K562 (cell line): ENCODE data around the gene RFPL1. TPM values are rescaled to one million over a fixed set of nuclear protein-coding genes. Genes with fewer than 3 reads are reported as not detected.

Experiments
- FOS ChIP-seq: IDR thresholded peaks from 3 replicates; pipeline ENCODE4 v1.6.1; 2011; ENCODE audit not compliant: insufficient read length; ENCODE audit errors: extremely low read depth
- MNT ChIP-seq, 2 experiments: fragments of 450-650 bp; conservative IDR thresholded peaks; 2 replicates each; pipeline ENCODE4 v1.6.1; 2017; ENCODE audit warnings: mild to moderate bottlenecking in 2 of 2, moderate library complexity in 2 of 2
- ZBTB2 ChIP-seq: fragments of 450-650 bp; IDR thresholded peaks from 2 replicates; pipeline ENCODE4 v1.6.1; 2016; ENCODE audit warnings: antibody characterized with exemption
- polyA plus RNA-seq, 8 experiments: library from polyadenylated mRNA; depleted of rRNA in 4 of 8; stranded (reverse) in 5 of 8; unstranded in 3 of 8; fragments of >200 nt; fragmentation: Nextera tagmentation in 2 of 8; fragmentation: Illumina TruSeq in 1 of 8; extraction: Ambion mirVana in 2 of 8; extraction: Trizol in 1 of 8; gene quantifications; 2 replicates each; pipeline versions ENCODE4 v1.2.1 to v1.2.3, GENCODE V29; 2011 to 2014; ENCODE audit warnings: inconsistent platforms in 1 of 8, missing spikeins in 1 of 8
- small RNA-seq: library from RNA; depleted of rRNA; stranded (forward); fragments of <200 nt; gene quantifications from one replicate; pipeline ENCODE3, GENCODE V24; 2014
- total RNA-seq, 7 experiments: library from RNA; depleted of rRNA in 6 of 7; stranded (reverse); fragments of >200 nt in 6 of 7; fragmentation: Illumina TruSeq in 2 of 7; extraction: Trizol in 2 of 7; gene quantifications; 2 replicates each; pipeline versions ENCODE4 v1.2.1 to v1.2.3, GENCODE V29; 2011 to 2021; ENCODE audit warnings: low replicate concordance in 1 of 7

The RFPL1 gene
- total and polyA plus RNA-seq, 9 of the 15 experiments (the other 6 are each of a cell fraction or from before 2014, with no cell fraction given): not detected

- TF ChIP-seq ZBTB2 (no peak), MNT (conservative IDR thresholded peaks at IDR 0.05) (no peak), FOS (no peak)
These were observed 52.6 kb downstream of the RFPL1 start (continued) for GRCh38 chr22:29491012-29491411.

Small RNAs within 50 kb of the gene (small RNA-seq; reads per million reads assigned to genes)
- not detected for gene AC000041.1

Other genes with a start within 250 kb of the RFPL1 start
Only the 7 nearest of the 10 such genes appear.
- 7.0 and 9.5 TPM in 2 replicates for gene GAS2L1, start 131.9 kb upstream of the RFPL1 start, total RNA-seq (2014; rRNA removed)
- 1.3 and 1.5 TPM in 2 replicates for gene GAS2L1, start 131.9 kb upstream of the RFPL1 start, total RNA-seq (2014; rRNA removed; fragmentation: Illumina TruSeq; extraction: Trizol)
- 4.8 and 5.4 TPM in 2 replicates for gene GAS2L1, start 131.9 kb upstream of the RFPL1 start, total RNA-seq (2015; rRNA removed; fragmentation: Illumina TruSeq; extraction: Trizol)
- gene GAS2L1, start 131.9 kb upstream of the RFPL1 start, total RNA-seq (2021): 19.7 and 21.4 TPM in 2 replicates
- 3.2 and 5.1 TPM in 2 replicates for gene GAS2L1, start 131.9 kb upstream of the RFPL1 start, polyA plus RNA-seq (2011; rRNA removed)
- gene GAS2L1, start 131.9 kb upstream of the RFPL1 start, polyA plus RNA-seq (2014; fragmentation: Illumina TruSeq; extraction: Trizol): 2.4 and 6.6 TPM in 2 replicates
- under 1 TPM; 0.56 to 0.94 TPM for gene GAS2L1, start 131.9 kb upstream of the RFPL1 start, polyA plus RNA-seq (2014; fragmentation: Nextera tagmentation; extraction: Ambion mirVana)
- 14.3 and 17.2 TPM in 2 replicates for gene GAS2L1, start 131.9 kb upstream of the RFPL1 start, polyA plus RNA-seq (2014; rRNA removed)
- gene RASL10A, start 122.9 kb upstream of the RFPL1 start, total RNA-seq (2014; rRNA removed): 0.53 and 0.95 TPM in 2 replicates
- 0.25 TPM in 1 of 2 replicates, not detected in the other for gene RASL10A, start 122.9 kb upstream of the RFPL1 start, total RNA-seq (2014; rRNA removed; fragmentation: Illumina TruSeq; extraction: Trizol)
- gene RASL10A, start 122.9 kb upstream of the RFPL1 start, total RNA-seq (2015; rRNA removed; fragmentation: Illumina TruSeq; extraction: Trizol): not detected in 2 replicates
- 0.49 and 0.60 TPM in 2 replicates for gene RASL10A, start 122.9 kb upstream of the RFPL1 start, total RNA-seq (2021)
- 0.37 and 0.40 TPM in 2 replicates for gene RASL10A, start 122.9 kb upstream of the RFPL1 start, polyA plus RNA-seq (2011; rRNA removed)
- not detected in 2 replicates for gene RASL10A, start 122.9 kb upstream of the RFPL1 start, polyA plus RNA-seq (2014; fragmentation: Illumina TruSeq; extraction: Trizol)
- gene RASL10A, start 122.9 kb upstream of the RFPL1 start, polyA plus RNA-seq (2014; fragmentation: Nextera tagmentation; extraction: Ambion mirVana): under 1 TPM in 1 of 2 experiments, not detected in 1; 0.17 TPM
- gene RASL10A, start 122.9 kb upstream of the RFPL1 start, polyA plus RNA-seq (2014; rRNA removed): 0.54 and 1.2 TPM in 2 replicates
- gene AP1B1, start 50.0 kb upstream of the RFPL1 start, total RNA-seq (2014; rRNA removed): 45.7 and 62.1 TPM in 2 replicates
- 16.2 and 18.5 TPM in 2 replicates for gene AP1B1, start 50.0 kb upstream of the RFPL1 start, total RNA-seq (2014; rRNA removed; fragmentation: Illumina TruSeq; extraction: Trizol)
- gene AP1B1, start 50.0 kb upstream of the RFPL1 start, total RNA-seq (2015; rRNA removed; fragmentation: Illumina TruSeq; extraction: Trizol): 28.4 and 30.1 TPM in 2 replicates
- 55.6 and 60.9 TPM in 2 replicates for gene AP1B1, start 50.0 kb upstream of the RFPL1 start, total RNA-seq (2021)
- gene AP1B1, start 50.0 kb upstream of the RFPL1 start, polyA plus RNA-seq (2011; rRNA removed): 25.7 and 40.6 TPM in 2 replicates
- 47.9 and 54.0 TPM in 2 replicates for gene AP1B1, start 50.0 kb upstream of the RFPL1 start, polyA plus RNA-seq (2014; fragmentation: Illumina TruSeq; extraction: Trizol)
- 1 to 10 TPM; 1.2 to 1.6 TPM for gene AP1B1, start 50.0 kb upstream of the RFPL1 start, polyA plus RNA-seq (2014; fragmentation: Nextera tagmentation; extraction: Ambion mirVana)
- 31.1 and 33.3 TPM in 2 replicates for gene AP1B1, start 50.0 kb upstream of the RFPL1 start, polyA plus RNA-seq (2014; rRNA removed)
- 10.8 and 16.0 TPM in 2 replicates for gene NEFH, start 41.6 kb downstream of the RFPL1 start, total RNA-seq (2014; rRNA removed)
- gene NEFH, start 41.6 kb downstream of the RFPL1 start, total RNA-seq (2014; rRNA removed; fragmentation: Illumina TruSeq; extraction: Trizol): 10.2 and 11.6 TPM in 2 replicates
- gene NEFH, start 41.6 kb downstream of the RFPL1 start, total RNA-seq (2015; rRNA removed; fragmentation: Illumina TruSeq; extraction: Trizol): 17.3 and 17.6 TPM in 2 replicates
- 12.7 and 14.5 TPM in 2 replicates for gene NEFH, start 41.6 kb downstream of the RFPL1 start, total RNA-seq (2021)
- 2.4 and 5.1 TPM in 2 replicates for gene NEFH, start 41.6 kb downstream of the RFPL1 start, polyA plus RNA-seq (2011; rRNA removed)
- gene NEFH, start 41.6 kb downstream of the RFPL1 start, polyA plus RNA-seq (2014; fragmentation: Illumina TruSeq; extraction: Trizol): 19.3 and 26.9 TPM in 2 replicates
- gene NEFH, start 41.6 kb downstream of the RFPL1 start, polyA plus RNA-seq (2014; fragmentation: Nextera tagmentation; extraction: Ambion mirVana): 1 to 10 TPM; 2.3 to 3.8 TPM
- gene NEFH, start 41.6 kb downstream of the RFPL1 start, polyA plus RNA-seq (2014; rRNA removed): 10.1 and 11.4 TPM in 2 replicates
- 50.9 and 56.5 TPM in 2 replicates for gene THOC5, start 115.2 kb downstream of the RFPL1 start, total RNA-seq (2014; rRNA removed)
- 49.3 and 51.4 TPM in 2 replicates for gene THOC5, start 115.2 kb downstream of the RFPL1 start, total RNA-seq (2014; rRNA removed; fragmentation: Illumina TruSeq; extraction: Trizol)
- 44.7 and 45.3 TPM in 2 replicates for gene THOC5, start 115.2 kb downstream of the RFPL1 start, total RNA-seq (2015; rRNA removed; fragmentation: Illumina TruSeq; extraction: Trizol)
- gene THOC5, start 115.2 kb downstream of the RFPL1 start, total RNA-seq (2021): 71.2 and 75.1 TPM in 2 replicates
- gene THOC5, start 115.2 kb downstream of the RFPL1 start, polyA plus RNA-seq (2011; rRNA removed): 60.0 and 64.3 TPM in 2 replicates
- gene THOC5, start 115.2 kb downstream of the RFPL1 start, polyA plus RNA-seq (2014; fragmentation: Illumina TruSeq; extraction: Trizol): 55.8 and 56.8 TPM in 2 replicates
- gene THOC5, start 115.2 kb downstream of the RFPL1 start, polyA plus RNA-seq (2014; fragmentation: Nextera tagmentation; extraction: Ambion mirVana): 10 to 100 TPM; 46.3 to 96.5 TPM
- 46.8 and 47.9 TPM in 2 replicates for gene THOC5, start 115.2 kb downstream of the RFPL1 start, polyA plus RNA-seq (2014; rRNA removed)
- 22.4 and 27.9 TPM in 2 replicates for gene NIPSNAP1, start 142.5 kb downstream of the RFPL1 start, total RNA-seq (2014; rRNA removed)
- gene NIPSNAP1, start 142.5 kb downstream of the RFPL1 start, total RNA-seq (2014; rRNA removed; fragmentation: Illumina TruSeq; extraction: Trizol): 26.0 and 27.3 TPM in 2 replicates
- gene NIPSNAP1, start 142.5 kb downstream of the RFPL1 start, total RNA-seq (2015; rRNA removed; fragmentation: Illumina TruSeq; extraction: Trizol): 21.0 and 21.4 TPM in 2 replicates
- gene NIPSNAP1, start 142.5 kb downstream of the RFPL1 start, total RNA-seq (2021): 24.1 and 24.8 TPM in 2 replicates
- gene NIPSNAP1, start 142.5 kb downstream of the RFPL1 start, polyA plus RNA-seq (2011; rRNA removed): 55.0 and 57.1 TPM in 2 replicates
- 31.9 and 35.0 TPM in 2 replicates for gene NIPSNAP1, start 142.5 kb downstream of the RFPL1 start, polyA plus RNA-seq (2014; fragmentation: Illumina TruSeq; extraction: Trizol)
- 10 to 100 TPM; 10.2 to 13.5 TPM for gene NIPSNAP1, start 142.5 kb downstream of the RFPL1 start, polyA plus RNA-seq (2014; fragmentation: Nextera tagmentation; extraction: Ambion mirVana)
- 26.4 and 32.0 TPM in 2 replicates for gene NIPSNAP1, start 142.5 kb downstream of the RFPL1 start, polyA plus RNA-seq (2014; rRNA removed)
- gene NF2, start 165.1 kb downstream of the RFPL1 start, total RNA-seq (2014; rRNA removed): 20.2 and 24.9 TPM in 2 replicates
- gene NF2, start 165.1 kb downstream of the RFPL1 start, total RNA-seq (2014; rRNA removed; fragmentation: Illumina TruSeq; extraction: Trizol): 21.7 and 22.4 TPM in 2 replicates
- 19.5 and 20.0 TPM in 2 replicates for gene NF2, start 165.1 kb downstream of the RFPL1 start, total RNA-seq (2015; rRNA removed; fragmentation: Illumina TruSeq; extraction: Trizol)
- 32.5 and 33.8 TPM in 2 replicates for gene NF2, start 165.1 kb downstream of the RFPL1 start, total RNA-seq (2021)
- gene NF2, start 165.1 kb downstream of the RFPL1 start, polyA plus RNA-seq (2011; rRNA removed): 11.8 and 15.2 TPM in 2 replicates
- gene NF2, start 165.1 kb downstream of the RFPL1 start, polyA plus RNA-seq (2014; fragmentation: Illumina TruSeq; extraction: Trizol): 9.1 TPM in 2 replicates
- 1 to 10 TPM; 2.2 to 2.8 TPM for gene NF2, start 165.1 kb downstream of the RFPL1 start, polyA plus RNA-seq (2014; fragmentation: Nextera tagmentation; extraction: Ambion mirVana)
- 11.5 and 14.2 TPM in 2 replicates for gene NF2, start 165.1 kb downstream of the RFPL1 start, polyA plus RNA-seq (2014; rRNA removed)